Body of pancreas (tissue), 4 donors: ENCODE results near the gene SPTB.

Experiments used
- POLR2A ChIP-seq, 3 donors: fragments of 450-650 bp; IDR thresholded peaks; one replicate each; pipeline ENCODE4 v1.6.1; 2016; ENCODE audit warnings: antibody characterized with exemption in 3 of 3, mild to moderate bottlenecking in 2 of 3
- TF ChIP-seq, protein P1 (sequence below), 7 experiments: fragments of 450-650 bp in 4 of 7; fragments of 200-600 bp in 3 of 7; sonication (generic) in 3 of 7; IDR thresholded peaks; one replicate each; pipeline ENCODE4 v1.5.1; 2016 to 2019; ENCODE audit warnings: antibody characterized with exemption in 7 of 7

GRCh38 chr14:64818151-64818550 is 61.6 kb downstream of the SPTB start:
- TF ChIP-seq, protein P1, sequence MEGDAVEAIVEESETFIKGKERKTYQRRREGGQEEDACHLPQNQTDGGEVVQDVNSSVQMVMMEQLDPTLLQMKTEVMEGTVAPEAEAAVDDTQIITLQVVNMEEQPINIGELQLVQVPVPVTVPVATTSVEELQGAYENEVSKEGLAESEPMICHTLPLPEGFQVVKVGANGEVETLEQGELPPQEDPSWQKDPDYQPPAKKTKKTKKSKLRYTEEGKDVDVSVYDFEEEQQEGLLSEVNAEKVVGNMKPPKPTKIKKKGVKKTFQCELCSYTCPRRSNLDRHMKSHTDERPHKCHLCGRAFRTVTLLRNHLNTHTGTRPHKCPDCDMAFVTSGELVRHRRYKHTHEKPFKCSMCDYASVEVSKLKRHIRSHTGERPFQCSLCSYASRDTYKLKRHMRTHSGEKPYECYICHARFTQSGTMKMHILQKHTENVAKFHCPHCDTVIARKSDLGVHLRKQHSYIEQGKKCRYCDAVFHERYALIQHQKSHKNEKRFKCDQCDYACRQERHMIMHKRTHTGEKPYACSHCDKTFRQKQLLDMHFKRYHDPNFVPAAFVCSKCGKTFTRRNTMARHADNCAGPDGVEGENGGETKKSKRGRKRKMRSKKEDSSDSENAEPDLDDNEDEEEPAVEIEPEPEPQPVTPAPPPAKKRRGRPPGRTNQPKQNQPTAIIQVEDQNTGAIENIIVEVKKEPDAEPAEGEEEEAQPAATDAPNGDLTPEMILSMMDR (IDR thresholded peaks at IDR 0.05) = no peak
- TF ChIP-seq POLR2A (IDR thresholded peaks at IDR 0.05) = no peak
